Measurements from ENCODE around the gene PROS1. TPM values are rescaled to one million over a fixed set of nuclear protein-coding genes. Genes with fewer than 3 reads are reported as not detected.
"Not testable (repeated sequence)": the region's sequence is repeated elsewhere in the genome, so short reads cannot be mapped to it uniquely, and the experiment has no call there.

PROS1 gene
- total RNA-seq, 2 experiments from 2014 or later: not detected

GRCh38 chr3:93961489-93961888 is 12.2 kb downstream of the PROS1 start:
- Histone ChIP-seq H3K9me3 (ENCODE audit: control insufficient read depth in 1 of 2, insufficient read depth in 1 of 2, low read length in 2 of 2) (no peaks in the 10 kb centered on the region), H3K27ac (ENCODE audit: low read depth in 1 of 2, low read length in 2 of 2) (no peak overlapping the region), H3K27me3 (ENCODE audit: control insufficient read depth in 1 of 2, insufficient read depth in 2 of 2, low read length in 2 of 2) (no peaks in the 10 kb centered on the region), H3K4me1 (ENCODE audit: insufficient read depth, low read length) (no peaks in the 10 kb centered on the region), H3K36me3 (ENCODE audit: insufficient read depth, low read length) (no peaks in the 10 kb centered on the region), H3K4me3 (ENCODE audit: low read length) (no peak overlapping the region)
- no peaks in the 10 kb centered on the region for H3K9me3 Mint-ChIP-seq
- no peaks in the 10 kb centered on the region for H3K36me3 Mint-ChIP-seq (ENCODE audit: low read depth)
- H3K4me3 Mint-ChIP-seq: no peak overlapping the region
- H3K27me3 Mint-ChIP-seq: peaks cover 21% of the 10 kb centered on the region
- DNase-seq (no peak), ATAC-seq (ENCODE audit: poor library complexity) (no peak)
- TF ChIP-seq, protein P1, sequence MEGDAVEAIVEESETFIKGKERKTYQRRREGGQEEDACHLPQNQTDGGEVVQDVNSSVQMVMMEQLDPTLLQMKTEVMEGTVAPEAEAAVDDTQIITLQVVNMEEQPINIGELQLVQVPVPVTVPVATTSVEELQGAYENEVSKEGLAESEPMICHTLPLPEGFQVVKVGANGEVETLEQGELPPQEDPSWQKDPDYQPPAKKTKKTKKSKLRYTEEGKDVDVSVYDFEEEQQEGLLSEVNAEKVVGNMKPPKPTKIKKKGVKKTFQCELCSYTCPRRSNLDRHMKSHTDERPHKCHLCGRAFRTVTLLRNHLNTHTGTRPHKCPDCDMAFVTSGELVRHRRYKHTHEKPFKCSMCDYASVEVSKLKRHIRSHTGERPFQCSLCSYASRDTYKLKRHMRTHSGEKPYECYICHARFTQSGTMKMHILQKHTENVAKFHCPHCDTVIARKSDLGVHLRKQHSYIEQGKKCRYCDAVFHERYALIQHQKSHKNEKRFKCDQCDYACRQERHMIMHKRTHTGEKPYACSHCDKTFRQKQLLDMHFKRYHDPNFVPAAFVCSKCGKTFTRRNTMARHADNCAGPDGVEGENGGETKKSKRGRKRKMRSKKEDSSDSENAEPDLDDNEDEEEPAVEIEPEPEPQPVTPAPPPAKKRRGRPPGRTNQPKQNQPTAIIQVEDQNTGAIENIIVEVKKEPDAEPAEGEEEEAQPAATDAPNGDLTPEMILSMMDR (IDR thresholded peaks at IDR 0.05): no peak
- CTCF ChIA-PET: interaction anchor here (1.8 kb wide), 1 partner anchor 11 kb away, joined by 3 read pairs; no protein-coding TSS in a partner anchor
- POLR2A ChIA-PET: no interaction called here
- H3K4me1 Mint-ChIP-seq (ENCODE audit: low read depth): no peaks in the 10 kb centered on the region
- intact Hi-C loops (cut with DNase I, micrococcal nuclease): no loop called here
- H3K27ac Mint-ChIP-seq: no peak overlapping the region

DNA sequence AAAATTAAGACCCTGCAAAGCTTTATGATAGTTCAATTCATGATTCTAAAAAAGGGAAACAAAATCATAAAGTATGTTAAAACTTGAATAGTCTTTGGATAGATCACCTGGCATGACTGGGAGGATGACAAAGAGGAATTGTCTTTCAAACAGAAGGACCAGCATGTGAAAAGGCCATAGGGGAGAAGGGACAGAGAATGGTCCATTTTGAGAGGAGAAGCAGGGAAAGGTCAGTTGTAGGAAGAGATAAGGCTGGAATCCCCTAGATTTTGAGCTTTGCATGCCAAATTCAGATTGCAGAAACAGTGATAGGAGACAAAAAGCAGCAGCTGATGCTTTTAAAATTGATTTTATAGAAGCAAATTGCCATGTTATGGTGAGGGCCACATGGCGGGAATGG is 12.7 kb downstream of the PROS1 start:
- ATAC-seq (ENCODE audit: poor library complexity): no peak
- Mint-ChIP-seq H3K27me3 (peaks cover 21% of the 10 kb centered on the region), H3K36me3 (ENCODE audit: low read depth) (no peaks in the 10 kb centered on the region), H3K9me3 (no peaks in the 10 kb centered on the region), H3K4me3 (no peak overlapping the region), H3K4me1 (ENCODE audit: low read depth) (no peaks in the 10 kb centered on the region), H3K27ac (no peak overlapping the region)
- DNase-seq: no peak
- no peaks in the 10 kb centered on the region for H3K27me3 ChIP-seq (ENCODE audit: control insufficient read depth in 1 of 2, insufficient read depth in 2 of 2, low read length in 2 of 2)
- no peaks in the 10 kb centered on the region for H3K36me3 ChIP-seq (ENCODE audit: insufficient read depth, low read length)
- intact Hi-C loops (cut with DNase I, micrococcal nuclease): no loop called here
- TF ChIP-seq, protein P1 (IDR thresholded peaks at IDR 0.05): no peak
- ChIA-PET POLR2A (no interaction called here), CTCF (interaction anchor here (1.8 kb wide), 1 partner anchor 11 kb away, joined by 3 read pairs; no protein-coding TSS in a partner anchor)
- H3K4me1 ChIP-seq (ENCODE audit: insufficient read depth, low read length): no peaks in the 10 kb centered on the region
- H3K4me3 ChIP-seq (ENCODE audit: low read length): no peak overlapping the region
- no peaks in the 10 kb centered on the region for H3K9me3 ChIP-seq (ENCODE audit: control insufficient read depth in 1 of 2, insufficient read depth in 1 of 2, low read length in 2 of 2)
- no peak overlapping the region for H3K27ac ChIP-seq (ENCODE audit: low read depth in 1 of 2, low read length in 2 of 2)

- H3K4me1 ChIP-seq (ENCODE audit: insufficient read depth, low read length); H3K27me3 ChIP-seq (ENCODE audit: control insufficient read depth in 1 of 2, insufficient read depth in 2 of 2, low read length in 2 of 2); ATAC-seq (ENCODE audit: poor library complexity); H3K27ac Mint-ChIP-seq; H3K27ac ChIP-seq (ENCODE audit: low read depth in 1 of 2, low read length in 2 of 2); H3K4me1 Mint-ChIP-seq (ENCODE audit: low read depth); intact Hi-C loops (cut with DNase I, micrococcal nuclease); POLR2A ChIA-PET; DNase-seq; H3K36me3 ChIP-seq (ENCODE audit: insufficient read depth, low read length); H3K36me3 Mint-ChIP-seq (ENCODE audit: low read depth); H3K4me3 Mint-ChIP-seq; H3K9me3 ChIP-seq (ENCODE audit: control insufficient read depth in 1 of 2, insufficient read depth in 1 of 2, low read length in 2 of 2); H3K4me3 ChIP-seq (ENCODE audit: low read length): not testable (repeated sequence)
- peaks cover 19% of the 10 kb centered on the region for H3K27me3 Mint-ChIP-seq
- H3K9me3 Mint-ChIP-seq: peaks cover 10% of the 10 kb centered on the region
- CTCF ChIA-PET: interaction anchor here (1.0 kb wide), 1 partner anchor 12 kb away, joined by 3 read pairs; no protein-coding TSS in a partner anchor
Observed at GRCh38 chr3:93949958-93950357, 23.7 kb downstream of the PROS1 start.

DNA sequence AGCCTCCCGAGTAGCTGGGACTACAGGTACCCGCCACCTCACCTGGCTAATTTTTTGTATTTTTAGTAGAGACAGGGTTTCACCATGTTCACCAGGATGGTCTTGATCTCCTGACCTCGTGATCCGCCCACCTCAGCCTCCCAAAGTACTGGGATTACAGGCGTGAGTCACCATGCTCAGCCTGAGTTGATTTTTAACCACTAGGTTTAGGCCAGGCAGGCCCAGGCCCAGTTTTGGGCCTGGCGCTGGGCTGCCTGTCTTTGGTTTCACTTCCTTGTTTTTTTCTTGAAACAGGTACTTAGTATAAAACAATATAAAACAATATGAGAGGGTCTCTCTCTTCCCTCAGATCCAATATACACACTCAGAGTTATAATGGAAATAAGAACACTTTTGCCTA is 36.2 kb downstream of the PROS1 start:
- H3K27ac ChIP-seq (ENCODE audit: low read depth in 1 of 2, low read length in 2 of 2); H3K4me3 Mint-ChIP-seq; CTCF ChIA-PET; H3K36me3 Mint-ChIP-seq (ENCODE audit: low read depth); H3K27ac Mint-ChIP-seq; POLR2A ChIA-PET; H3K9me3 Mint-ChIP-seq; H3K4me3 ChIP-seq (ENCODE audit: low read length); H3K36me3 ChIP-seq (ENCODE audit: insufficient read depth, low read length); H3K27me3 Mint-ChIP-seq; ATAC-seq (ENCODE audit: poor library complexity); H3K9me3 ChIP-seq (ENCODE audit: control insufficient read depth in 1 of 2, insufficient read depth in 1 of 2, low read length in 2 of 2); H3K4me1 Mint-ChIP-seq (ENCODE audit: low read depth); intact Hi-C loops (cut with DNase I, micrococcal nuclease); DNase-seq; H3K27me3 ChIP-seq (ENCODE audit: control insufficient read depth in 1 of 2, insufficient read depth in 2 of 2, low read length in 2 of 2); H3K4me1 ChIP-seq (ENCODE audit: insufficient read depth, low read length): not testable (repeated sequence)
